Neural progenitor cell (in vitro differentiated cells): ENCODE data around the gene INSM2.

ENCODE experiments used
- CTCF ChIP-seq: fragments of 200-600 bp; sonication (generic); IDR thresholded peaks from 2 replicates; pipeline ENCODE4 v1.5.1; 2017; ENCODE audit warnings: antibody characterized with exemption, mild to moderate bottlenecking
- EZH2 ChIP-seq: fragments of 200-600 bp; sonication (generic); IDR thresholded peaks from 2 replicates; pipeline ENCODE4 v1.6.1; 2017; ENCODE audit warnings: antibody characterized with exemption, mild to moderate bottlenecking, moderate library complexity
- EZH2phosphoT487 ChIP-seq: fragments of 200-600 bp; sonication (generic); IDR thresholded peaks from 2 replicates; pipeline ENCODE4 v1.6.1; 2017; ENCODE audit warnings: antibody characterized with exemption

GRCh38 chr14:35543006-35543405, 9.0 kb downstream of the INSM2 start:
- no peak for TF ChIP-seq EZH2
- no peak for TF ChIP-seq CTCF
- no peak for TF ChIP-seq EZH2phosphoT487
